ENCODE measurements around the gene GAGE12C. TPM values are rescaled to one million over a fixed set of nuclear protein-coding genes. Genes with fewer than 3 reads are reported as not detected.
"Not testable (repeated sequence)": the region's sequence is repeated elsewhere in the genome, so short reads cannot be mapped to it uniquely, and the experiment has no call there.

The GAGE12C gene
- total and polyA plus RNA-seq, 2 of the 13 experiments (the other 11 are each of a cell fraction or from before 2014, with no cell fraction given) = not detected

DNA sequence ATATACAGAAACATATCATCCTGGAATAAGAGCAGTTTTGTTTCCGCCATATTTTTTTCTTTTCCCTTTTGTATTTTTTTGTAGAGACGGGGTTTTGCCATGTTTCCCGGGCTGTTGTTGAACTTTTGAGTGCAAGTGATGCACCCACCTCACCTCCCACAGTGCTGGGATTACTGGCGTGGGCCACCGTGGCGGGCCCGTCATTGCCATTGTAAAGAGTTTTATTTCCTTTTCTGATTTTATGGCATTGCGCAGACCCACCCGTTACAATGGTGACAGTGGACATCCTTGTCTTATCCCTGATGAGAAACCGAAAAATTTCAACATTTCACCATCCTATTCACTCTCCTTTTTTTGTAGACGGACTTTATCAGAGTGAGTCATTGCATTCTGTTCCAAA is 36.8 kb downstream of the GAGE12C start:
- H3K4me3 ChIP-seq (replicated peaks in 1 of 3; ENCODE audit: insufficient read depth in 1 of 3, low read depth in 2 of 3, low read length in 3 of 3); H3K9ac ChIP-seq (ENCODE audit: insufficient read depth, low read depth, low read length); POLR2A ChIA-PET; H3K4me2 ChIP-seq (ENCODE audit: low read depth, low read length); FAIRE-seq; H3K79me2 ChIP-seq (ENCODE audit: insufficient read depth, low read length); ATAC-seq; H4K20me1 ChIP-seq (ENCODE audit: insufficient read depth, low read length); H3K4me1 ChIP-seq (ENCODE audit: insufficient read depth, low read length); CTCF ChIA-PET (ENCODE audit: low intra/inter-chr PET ratio, low total read pairs); H3K27ac ChIP-seq (ENCODE audit: extremely low read length, insufficient read depth, low read length); H3K36me3 ChIP-seq (replicated peaks in 1 of 2; ENCODE audit: control insufficient read depth in 1 of 2, insufficient read depth in 2 of 2, low read length in 2 of 2); in situ Hi-C loops (cut with HindIII; ENCODE audit: extremely low pct_ligation_motif_present, low pct_unique_long_range_greater_than_20kb); BruUV-seq (replicated peaks); H2AFZ ChIP-seq (ENCODE audit: low read length); H3K9me3 ChIP-seq (ENCODE audit: low read length); H3K27me3 ChIP-seq (ENCODE audit: control insufficient read depth in 1 of 2, insufficient read depth in 2 of 2, low read length in 2 of 2); intact Hi-C loops (cut with micrococcal nuclease; ENCODE audit: unreplicated experiment); DNase-seq (ENCODE audit: low spot score): not testable (repeated sequence)
- no CpG with 5 or more reads among the region's 11 CpGs for WGBS (ENCODE audit: low lambda C conversion rate)

DNA sequence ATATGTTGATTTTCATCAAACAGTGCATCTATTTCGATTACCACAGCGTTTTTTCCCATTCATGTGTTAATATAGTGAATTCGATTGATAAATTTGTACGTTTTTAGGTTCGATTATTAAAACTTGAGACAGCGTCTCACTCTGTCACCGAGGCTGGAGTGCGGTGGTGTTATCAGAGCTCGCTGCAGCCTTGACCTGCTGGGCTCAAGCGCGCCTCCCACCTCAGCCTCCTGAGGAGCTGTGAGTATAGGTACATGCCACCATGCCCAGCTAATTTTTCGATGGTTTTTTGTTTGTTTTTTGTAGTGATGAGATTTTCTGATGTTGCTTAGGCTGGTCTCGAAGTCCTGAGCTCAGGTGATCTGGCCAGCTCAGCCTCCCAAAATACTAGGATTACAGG is 37.2 kb downstream of the GAGE12C start:
- H4K20me1 ChIP-seq (ENCODE audit: insufficient read depth, low read length); H3K4me1 ChIP-seq (ENCODE audit: insufficient read depth, low read length); BruUV-seq (replicated peaks); H3K9me3 ChIP-seq (ENCODE audit: low read length); ATAC-seq; FAIRE-seq; H3K9ac ChIP-seq (ENCODE audit: insufficient read depth, low read depth, low read length); intact Hi-C loops (cut with micrococcal nuclease; ENCODE audit: unreplicated experiment); DNase-seq (ENCODE audit: low spot score); H2AFZ ChIP-seq (ENCODE audit: low read length); H3K79me2 ChIP-seq (ENCODE audit: insufficient read depth, low read length); H3K4me3 ChIP-seq (replicated peaks in 1 of 3; ENCODE audit: insufficient read depth in 1 of 3, low read depth in 2 of 3, low read length in 3 of 3); H3K27ac ChIP-seq (ENCODE audit: extremely low read length, insufficient read depth, low read length); H3K27me3 ChIP-seq (ENCODE audit: control insufficient read depth in 1 of 2, insufficient read depth in 2 of 2, low read length in 2 of 2); H3K4me2 ChIP-seq (ENCODE audit: low read depth, low read length); H3K36me3 ChIP-seq (replicated peaks in 1 of 2; ENCODE audit: control insufficient read depth in 1 of 2, insufficient read depth in 2 of 2, low read length in 2 of 2); POLR2A ChIA-PET; in situ Hi-C loops (cut with HindIII; ENCODE audit: extremely low pct_ligation_motif_present, low pct_unique_long_range_greater_than_20kb); CTCF ChIA-PET (ENCODE audit: low intra/inter-chr PET ratio, low total read pairs): not testable (repeated sequence)
- no CpG with 5 or more reads among the region's 13 CpGs for WGBS (ENCODE audit: low lambda C conversion rate)

DNA sequence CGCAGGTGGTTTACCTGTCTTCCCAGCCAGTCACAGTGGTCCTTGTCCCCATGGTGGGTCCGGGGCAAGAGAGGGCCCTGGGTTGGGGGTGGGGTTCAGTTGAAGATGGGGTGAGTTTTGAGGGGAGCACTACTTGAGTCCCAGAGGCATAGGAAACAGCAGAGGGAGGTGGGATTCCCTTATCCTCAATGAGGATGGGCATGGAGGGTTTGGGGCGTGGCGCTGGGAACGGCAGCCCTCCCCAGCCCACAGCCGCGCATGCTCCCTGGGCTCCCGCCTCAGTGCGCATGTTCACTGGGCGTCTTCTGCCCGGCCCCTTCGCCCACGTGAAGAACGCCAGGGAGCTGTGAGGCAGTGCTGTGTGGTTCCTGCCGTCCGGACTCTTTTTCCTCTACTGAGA is 38.1 kb downstream of the GAGE12C start, which contains the start of gene GAGE12G:
TSS of gene GAGE12G (plus strand) at position 301 of the 400 bp plus-strand sequence. CDS start 1,155 bp downstream, outside the sequence.
- no CpG with 5 or more reads among the region's 16 CpGs for WGBS (ENCODE audit: low lambda C conversion rate)
- not testable (repeated sequence) for H3K9me3 ChIP-seq (ENCODE audit: low read length)

DNA sequence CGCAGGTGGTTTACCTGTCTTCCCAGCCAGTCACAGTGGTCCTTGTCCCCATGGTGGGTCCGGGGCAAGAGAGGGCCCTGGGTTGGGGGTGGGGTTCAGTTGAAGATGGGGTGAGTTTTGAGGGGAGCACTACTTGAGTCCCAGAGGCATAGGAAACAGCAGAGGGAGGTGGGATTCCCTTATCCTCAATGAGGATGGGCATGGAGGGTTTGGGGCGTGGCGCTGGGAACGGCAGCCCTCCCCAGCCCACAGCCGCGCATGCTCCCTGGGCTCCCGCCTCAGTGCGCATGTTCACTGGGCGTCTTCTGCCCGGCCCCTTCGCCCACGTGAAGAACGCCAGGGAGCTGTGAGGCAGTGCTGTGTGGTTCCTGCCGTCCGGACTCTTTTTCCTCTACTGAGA is 47.7 kb downstream of the GAGE12C start, which contains the start of gene GAGE12H:
TSS of gene GAGE12H (plus strand) at position 301 of the 400 bp plus-strand sequence. CDS start 1,155 bp downstream, outside the sequence.
- intact Hi-C loops (cut with micrococcal nuclease; ENCODE audit: unreplicated experiment); in situ Hi-C loops (cut with HindIII; ENCODE audit: extremely low pct_ligation_motif_present, low pct_unique_long_range_greater_than_20kb); H3K9ac ChIP-seq (ENCODE audit: insufficient read depth, low read depth, low read length); H3K4me3 ChIP-seq (replicated peaks in 1 of 3; ENCODE audit: insufficient read depth in 1 of 3, low read depth in 2 of 3, low read length in 3 of 3); H3K4me1 ChIP-seq (ENCODE audit: insufficient read depth, low read length); H2AFZ ChIP-seq (ENCODE audit: low read length); CTCF ChIA-PET (ENCODE audit: low intra/inter-chr PET ratio, low total read pairs); ATAC-seq; H4K20me1 ChIP-seq (ENCODE audit: insufficient read depth, low read length); H3K79me2 ChIP-seq (ENCODE audit: insufficient read depth, low read length); H3K36me3 ChIP-seq (replicated peaks in 1 of 2; ENCODE audit: control insufficient read depth in 1 of 2, insufficient read depth in 2 of 2, low read length in 2 of 2); H3K27ac ChIP-seq (ENCODE audit: extremely low read length, insufficient read depth, low read length); FAIRE-seq; BruUV-seq (replicated peaks); H3K27me3 ChIP-seq (ENCODE audit: control insufficient read depth in 1 of 2, insufficient read depth in 2 of 2, low read length in 2 of 2); POLR2A ChIA-PET; DNase-seq (ENCODE audit: low spot score); H3K4me2 ChIP-seq (ENCODE audit: low read depth, low read length); H3K9me3 ChIP-seq (ENCODE audit: low read length): not testable (repeated sequence)
- WGBS (ENCODE audit: low lambda C conversion rate) = no CpG with 5 or more reads among the region's 16 CpGs

More for the DNA sequence above, 38.1 kb downstream of the GAGE12C start, which contains the start of gene GAGE12G:
- in situ Hi-C loops (cut with HindIII; ENCODE audit: extremely low pct_ligation_motif_present, low pct_unique_long_range_greater_than_20kb); DNase-seq (ENCODE audit: low spot score); POLR2A ChIA-PET; CTCF ChIA-PET (ENCODE audit: low intra/inter-chr PET ratio, low total read pairs); H3K4me3 ChIP-seq (replicated peaks in 1 of 3; ENCODE audit: insufficient read depth in 1 of 3, low read depth in 2 of 3, low read length in 3 of 3); H3K4me2 ChIP-seq (ENCODE audit: low read depth, low read length); H2AFZ ChIP-seq (ENCODE audit: low read length); H4K20me1 ChIP-seq (ENCODE audit: insufficient read depth, low read length); intact Hi-C loops (cut with micrococcal nuclease; ENCODE audit: unreplicated experiment); ATAC-seq; H3K4me1 ChIP-seq (ENCODE audit: insufficient read depth, low read length); H3K79me2 ChIP-seq (ENCODE audit: insufficient read depth, low read length); H3K9ac ChIP-seq (ENCODE audit: insufficient read depth, low read depth, low read length); H3K36me3 ChIP-seq (replicated peaks in 1 of 2; ENCODE audit: control insufficient read depth in 1 of 2, insufficient read depth in 2 of 2, low read length in 2 of 2); H3K27me3 ChIP-seq (ENCODE audit: control insufficient read depth in 1 of 2, insufficient read depth in 2 of 2, low read length in 2 of 2); BruUV-seq (replicated peaks); H3K27ac ChIP-seq (ENCODE audit: extremely low read length, insufficient read depth, low read length); FAIRE-seq: not testable (repeated sequence)

All from HepG2 (cell line).